SJSA1 (cell line): ENCODE data around the gene RECK. TPM values are rescaled to one million over a fixed set of nuclear protein-coding genes. Genes with fewer than 3 reads are reported as not detected.

ENCODE experiments used
- DNase-seq, 2 experiments: peaks; one replicate each; pipeline ENCODE4 v3.0.0-alpha.2; 2015 to 2020; ENCODE audit warnings: low spot score in 2 of 2, low read depth in 1 of 2
- H3K27ac ChIP-seq: fragments of 250-450 bp; sonication (Bioruptor Pico); 2 replicates; pipeline ENCODE4 v1.5.1; 2020; ENCODE audit warnings: mild to moderate bottlenecking, moderate library complexity
- H3K27me3 ChIP-seq: fragments of 250-450 bp; sonication (Bioruptor Pico); replicated peaks from 2 replicates; pipeline ENCODE4 v1.5.1; 2020; ENCODE audit warnings: mild to moderate bottlenecking, moderate library complexity
- H3K36me3 ChIP-seq: fragments of 250-450 bp; sonication (Bioruptor Pico); 2 replicates; pipeline ENCODE4 v1.5.1; 2020; ENCODE audit warnings: mild to moderate bottlenecking
- H3K4me1 ChIP-seq: fragments of 250-450 bp; sonication (Bioruptor Pico); replicated peaks from 2 replicates; pipeline ENCODE4 v1.6.1; 2021; ENCODE audit warnings: mild to moderate bottlenecking
- H3K4me3 ChIP-seq: fragments of 250-450 bp; sonication (Bioruptor Pico); 2 replicates; pipeline ENCODE4 v1.5.1; 2020; ENCODE audit warnings: mild to moderate bottlenecking
- H3K9me3 ChIP-seq: fragments of 250-450 bp; sonication (Bioruptor Pico); replicated peaks from 2 replicates; pipeline ENCODE4 v1.5.1; 2020; ENCODE audit warnings: mild to moderate bottlenecking
- total RNA-seq: library from RNA; depleted of rRNA; stranded (reverse); fragments of >200 nt; shearing (Covaris generic); gene quantifications from 2 replicates; pipeline ENCODE4 v1.2.3, GENCODE V29; 2014

RECK gene
- total RNA-seq, 1 experiment from 2014 or later = 13.9 TPM

DNA sequence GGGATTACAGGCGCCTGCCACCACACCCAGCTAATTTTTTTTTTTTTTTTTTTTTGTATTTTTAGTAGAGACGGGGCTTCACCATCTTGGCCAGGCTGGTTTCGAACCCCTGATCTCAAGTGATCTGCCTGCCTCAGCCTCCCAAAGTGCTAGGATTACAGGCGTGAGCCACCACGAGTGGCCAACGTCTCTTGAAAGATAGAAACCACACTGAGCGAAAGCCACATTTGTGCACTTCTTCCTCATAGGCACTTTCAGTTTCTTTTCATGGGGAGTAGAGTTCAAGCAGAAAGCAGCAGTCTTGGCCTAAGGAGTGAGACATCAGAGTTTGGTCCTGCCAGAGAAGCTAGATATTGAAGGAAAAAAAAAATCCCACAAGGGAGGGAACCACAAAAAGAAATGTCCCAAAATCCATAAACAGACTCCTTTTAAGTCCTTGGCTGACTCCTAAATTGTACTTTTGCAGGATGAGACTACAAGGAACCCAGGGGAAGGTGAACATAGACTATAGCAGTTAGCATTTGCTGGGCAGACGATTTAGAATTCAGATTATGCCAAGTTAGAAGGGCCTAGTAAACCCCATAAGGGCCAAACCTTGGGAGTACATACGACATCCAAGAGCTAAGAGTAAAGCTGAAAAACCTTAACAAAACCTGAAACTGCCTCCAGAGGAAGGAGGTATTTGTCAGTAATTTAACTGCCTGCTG, 55.9 kb downstream of the RECK start:
- H3K27me3 ChIP-seq = no peaks in the 10 kb centered on the region
- no peaks in the 10 kb centered on the region for H3K36me3 ChIP-seq
- H3K4me3 ChIP-seq = no peak overlapping the region
- H3K27ac ChIP-seq = peak overlapping the region; percentile 97
- no peaks in the 10 kb centered on the region for H3K9me3 ChIP-seq
- DNase-seq = no peak
- peaks cover 31% of the 10 kb centered on the region for H3K4me1 ChIP-seq

DNA sequence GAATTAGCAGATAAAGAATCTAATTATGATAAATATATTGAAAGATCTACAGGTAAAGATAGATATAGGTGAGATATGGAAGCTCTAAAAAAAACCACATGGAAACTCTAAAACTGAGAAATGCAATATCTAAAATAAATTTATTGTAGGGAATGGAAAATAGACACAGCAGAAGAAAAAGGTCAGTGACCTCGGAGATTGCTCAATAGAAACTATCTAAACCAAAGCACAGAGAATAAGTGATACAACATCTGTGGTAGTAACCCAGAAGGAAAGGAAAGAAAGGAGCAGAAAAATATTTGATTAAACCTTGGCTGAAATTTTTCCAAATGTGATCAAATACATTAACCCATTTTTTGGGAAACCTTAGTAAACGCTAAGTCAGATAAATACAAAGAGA, 56.7 kb downstream of the RECK start:
- Histone ChIP-seq H3K27ac (no peak overlapping the region), H3K36me3 (no peaks in the 10 kb centered on the region), H3K27me3 (no peaks in the 10 kb centered on the region), H3K4me1 (peaks cover 31% of the 10 kb centered on the region), H3K4me3 (no peak overlapping the region), H3K9me3 (no peaks in the 10 kb centered on the region)
- no peak for DNase-seq

DNA sequence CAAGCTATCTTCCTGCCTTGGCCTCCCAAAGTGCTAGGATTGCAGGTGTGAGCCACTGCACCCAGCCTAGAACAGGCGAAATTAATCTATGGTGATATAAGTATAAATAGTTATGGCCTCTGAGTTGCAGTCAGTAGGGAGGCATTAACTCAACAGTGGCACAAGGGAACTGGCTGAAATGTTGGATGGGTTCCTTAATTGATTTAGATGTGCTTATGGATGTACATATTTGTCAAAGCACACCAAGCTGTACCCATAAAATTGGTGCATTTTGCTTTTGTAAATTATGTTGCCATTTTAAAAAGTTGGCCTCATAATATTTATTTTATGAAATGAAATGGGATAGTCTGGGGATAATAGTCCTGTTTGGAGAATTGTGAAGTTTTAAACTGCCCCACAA, 63.0 kb downstream of the RECK start:
- H3K4me1 ChIP-seq = peaks cover 35% of the 10 kb centered on the region
- H3K4me3 ChIP-seq = no peak overlapping the region
- no peak overlapping the region for H3K27ac ChIP-seq
- no peaks in the 10 kb centered on the region for H3K9me3 ChIP-seq
- no peaks in the 10 kb centered on the region for H3K36me3 ChIP-seq
- no peaks in the 10 kb centered on the region for H3K27me3 ChIP-seq
- DNase-seq = no peak

DNA sequence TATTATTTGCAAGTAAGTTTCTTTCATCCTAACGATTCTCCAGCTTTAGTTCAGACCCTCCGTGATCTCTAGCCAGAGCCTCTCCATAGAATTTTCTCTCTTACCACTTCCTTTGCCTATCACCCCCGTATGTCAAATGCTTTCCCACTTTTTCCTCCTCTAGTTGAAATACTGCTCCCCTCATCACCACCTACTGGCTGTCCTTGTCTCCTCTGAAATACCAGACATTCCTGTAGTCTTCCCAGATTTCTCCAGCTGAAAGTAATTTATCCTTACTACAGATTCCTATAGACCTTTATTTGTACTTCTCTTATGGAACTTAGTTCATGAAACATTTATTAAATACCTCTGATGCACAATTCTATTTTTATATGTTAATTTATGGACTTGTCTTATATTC, 63.8 kb downstream of the RECK start:
- peak in 1 of 2 experiments; percentile 50 for DNase-seq
- H3K27ac ChIP-seq = peak overlapping the region; percentile 78
- H3K4me1 ChIP-seq = peaks cover 35% of the 10 kb centered on the region
- no peak overlapping the region for H3K4me3 ChIP-seq
- no peaks in the 10 kb centered on the region for H3K36me3 ChIP-seq
- no peaks in the 10 kb centered on the region for H3K9me3 ChIP-seq
- no peaks in the 10 kb centered on the region for H3K27me3 ChIP-seq

DNA sequence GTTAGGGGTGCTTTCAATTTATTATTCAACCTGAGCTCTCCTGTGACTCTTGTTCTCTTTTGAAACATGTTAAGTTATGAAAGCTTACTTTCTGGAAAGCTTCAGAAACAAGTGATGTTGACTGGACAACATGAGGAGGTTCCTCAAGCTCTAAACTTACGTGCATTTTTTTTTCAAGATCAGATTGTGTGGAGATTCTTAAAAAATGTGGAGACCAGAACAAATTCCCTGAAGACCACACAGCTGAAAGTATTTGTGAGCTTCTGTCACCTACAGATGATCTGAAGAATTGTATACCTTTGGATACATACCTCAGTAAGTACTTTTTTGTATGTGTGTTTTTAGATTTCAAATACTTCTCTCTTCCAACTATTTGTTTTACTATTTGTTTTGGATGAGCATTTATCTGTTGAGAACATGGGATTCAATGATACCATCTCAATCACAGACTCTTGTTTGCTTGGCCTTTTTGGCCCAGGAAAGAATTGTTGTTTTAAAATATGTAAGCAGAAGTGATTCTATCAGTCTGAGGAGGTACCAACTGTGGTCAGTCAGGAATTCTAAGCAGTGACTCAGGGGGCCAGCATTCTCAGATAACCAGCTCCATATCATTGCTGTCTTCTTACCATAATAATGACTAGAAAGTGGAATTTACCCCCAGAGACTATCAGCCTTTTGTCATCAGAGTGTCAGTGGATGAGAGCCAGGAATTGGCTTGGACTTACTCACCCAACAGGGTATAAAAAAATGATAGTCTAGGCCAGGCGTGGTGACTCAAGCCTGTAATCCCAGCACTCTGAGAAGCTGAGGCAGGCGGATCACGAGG, 65.4 kb downstream of the RECK start:
- Histone ChIP-seq H3K27ac (peak overlapping the region; percentile 78), H3K27me3 (no peaks in the 10 kb centered on the region), H3K9me3 (no peaks in the 10 kb centered on the region), H3K4me1 (peaks cover 35% of the 10 kb centered on the region), H3K4me3 (no peak overlapping the region), H3K36me3 (no peaks in the 10 kb centered on the region)
- DNase-seq = peak; percentile 82 to 93

DNA sequence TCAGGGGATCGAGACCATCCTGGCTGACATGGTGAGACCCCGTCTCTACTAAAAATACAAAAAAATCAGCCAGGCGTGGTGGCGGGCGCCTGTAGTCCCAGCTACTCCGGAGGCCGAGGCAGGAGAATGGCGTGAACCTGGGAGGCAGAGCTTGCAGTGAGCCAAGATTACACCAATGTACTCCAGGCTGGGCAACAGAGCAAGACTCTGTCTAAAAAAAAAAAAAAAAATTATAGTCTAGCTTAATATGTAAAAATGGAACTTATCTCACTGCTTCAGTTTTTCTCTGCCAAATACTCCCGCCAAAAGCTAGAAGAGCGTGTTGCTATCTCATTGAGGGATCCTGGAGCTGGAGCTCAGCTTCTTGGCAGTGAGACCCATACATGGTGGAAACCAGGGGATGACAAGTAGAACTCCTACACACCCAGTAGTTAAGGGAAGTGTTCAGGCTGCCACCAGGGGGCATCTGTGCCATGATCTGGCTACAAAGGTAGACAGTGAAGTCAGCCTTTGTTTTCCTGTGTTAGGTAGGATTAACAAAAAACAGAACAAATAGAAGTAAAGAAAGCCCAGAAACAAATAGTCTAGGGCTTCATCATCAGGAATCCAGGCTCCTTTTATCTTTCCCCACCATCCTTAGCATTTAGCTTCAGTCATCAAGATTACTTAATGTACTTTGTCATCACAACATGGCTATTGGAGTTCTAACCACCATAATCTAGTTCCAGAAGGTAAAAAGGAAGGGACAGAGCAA, 66.2 kb downstream of the RECK start:
- Histone ChIP-seq H3K4me3 (no peak overlapping the region), H3K36me3 (no peaks in the 10 kb centered on the region), H3K27ac (peak overlapping the region; percentile 77), H3K27me3 (no peaks in the 10 kb centered on the region), H3K4me1 (peaks cover 35% of the 10 kb centered on the region), H3K9me3 (no peaks in the 10 kb centered on the region)
- DNase-seq = peak; percentile 60 to 77

DNA sequence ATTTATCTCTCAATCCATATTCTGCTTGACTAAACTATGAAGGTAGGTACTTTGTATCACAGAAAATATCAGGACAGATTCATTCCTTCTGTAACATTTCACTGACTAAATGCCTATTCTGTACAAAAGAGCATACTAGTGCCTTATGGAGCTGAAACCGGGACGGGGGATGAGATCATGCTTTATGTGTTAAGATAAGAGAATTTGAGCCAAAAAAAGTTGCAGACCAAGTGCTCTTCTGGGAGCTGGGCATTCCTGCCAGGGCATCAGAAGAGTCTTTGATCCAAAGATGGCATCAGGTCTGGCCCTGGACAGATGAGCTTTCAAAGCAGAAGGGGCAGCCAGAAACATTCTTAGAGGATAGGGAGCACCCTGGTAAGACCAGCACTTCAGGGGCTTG, 72.4 kb downstream of the RECK start:
- no peaks in the 10 kb centered on the region for H3K36me3 ChIP-seq
- no peak for DNase-seq

DNA sequence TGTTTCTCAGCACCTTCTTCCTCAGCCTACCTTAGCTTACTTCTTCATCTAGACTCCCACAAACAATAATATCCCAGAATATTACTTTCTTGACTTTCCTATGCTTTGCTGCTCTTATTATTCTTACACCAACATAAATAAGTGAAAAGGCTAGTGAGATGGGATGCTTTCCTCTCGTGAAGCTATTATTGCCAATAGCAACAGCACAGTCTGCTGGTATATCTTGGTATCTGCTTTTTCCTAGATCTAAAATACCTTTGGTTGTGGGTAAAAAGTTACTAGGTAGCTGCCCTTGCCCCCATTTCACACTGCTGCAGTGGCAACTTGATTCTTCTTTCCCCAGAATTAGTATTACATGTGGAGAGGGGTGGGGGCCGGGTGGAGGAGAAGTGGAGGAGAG, 73.7 kb downstream of the RECK start:
- no peak overlapping the region for H3K27ac ChIP-seq
- no peaks in the 10 kb centered on the region for H3K4me1 ChIP-seq
- DNase-seq = no peak
- no peaks in the 10 kb centered on the region for H3K9me3 ChIP-seq
- no peak overlapping the region for H3K4me3 ChIP-seq
- H3K36me3 ChIP-seq = no peaks in the 10 kb centered on the region
- no peaks in the 10 kb centered on the region for H3K27me3 ChIP-seq

More for the DNA sequence above, 72.4 kb downstream of the RECK start:
- Histone ChIP-seq H3K9me3 (no peaks in the 10 kb centered on the region), H3K4me1 (no peaks in the 10 kb centered on the region), H3K4me3 (no peak overlapping the region), H3K27me3 (no peaks in the 10 kb centered on the region), H3K27ac (no peak overlapping the region)

DNA sequence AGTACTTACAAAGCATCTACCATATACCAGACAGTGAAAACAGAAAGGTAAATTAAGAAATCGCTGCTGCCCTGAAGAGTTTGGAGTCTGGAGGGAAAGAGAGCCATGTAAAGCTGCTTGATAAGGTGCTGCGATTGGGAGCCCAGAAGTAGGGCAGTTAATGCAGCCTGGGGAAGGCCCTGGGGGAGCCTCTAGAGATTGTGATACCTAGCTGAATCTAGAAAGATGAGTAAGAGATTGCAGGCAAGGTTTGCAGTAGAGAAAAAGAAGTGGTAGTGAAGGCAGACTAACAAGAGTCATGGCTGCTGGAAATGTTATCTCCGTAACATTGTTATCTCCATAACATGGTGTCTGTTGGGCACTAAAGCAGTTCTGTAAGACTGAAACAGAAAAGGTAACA, 75.8 kb downstream of the RECK start:
- no peaks in the 10 kb centered on the region for H3K36me3 ChIP-seq
- no peaks in the 10 kb centered on the region for H3K9me3 ChIP-seq
- H3K4me3 ChIP-seq = no peak overlapping the region

DNA sequence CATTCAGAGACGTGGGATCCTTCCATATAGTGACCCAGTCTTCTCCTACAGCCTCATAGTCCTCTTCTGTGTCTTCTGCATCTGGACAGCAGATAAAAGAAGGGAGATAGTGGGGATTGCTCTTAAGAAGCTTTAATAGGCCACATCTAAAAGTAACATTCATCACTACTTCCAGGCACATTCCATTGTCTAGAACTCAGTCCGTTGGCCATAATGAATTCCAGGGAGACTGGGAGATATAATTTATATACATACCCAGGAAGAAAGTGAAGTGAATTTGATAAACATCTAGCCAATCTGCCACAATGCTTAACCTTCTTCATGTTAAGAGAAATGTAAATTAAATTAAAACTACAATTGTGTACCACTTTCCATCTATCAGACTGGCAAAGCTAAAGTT, 77.3 kb downstream of the RECK start:
- Histone ChIP-seq H3K4me3 (no peak overlapping the region), H3K4me1 (no peaks in the 10 kb centered on the region), H3K36me3 (no peaks in the 10 kb centered on the region), H3K9me3 (no peaks in the 10 kb centered on the region), H3K27ac (no peak overlapping the region), H3K27me3 (no peaks in the 10 kb centered on the region)
- DNase-seq = no peak

More for the DNA sequence above, 75.8 kb downstream of the RECK start:
- Histone ChIP-seq H3K4me1 (no peaks in the 10 kb centered on the region), H3K27ac (no peak overlapping the region), H3K27me3 (no peaks in the 10 kb centered on the region)
- DNase-seq = no peak

DNA sequence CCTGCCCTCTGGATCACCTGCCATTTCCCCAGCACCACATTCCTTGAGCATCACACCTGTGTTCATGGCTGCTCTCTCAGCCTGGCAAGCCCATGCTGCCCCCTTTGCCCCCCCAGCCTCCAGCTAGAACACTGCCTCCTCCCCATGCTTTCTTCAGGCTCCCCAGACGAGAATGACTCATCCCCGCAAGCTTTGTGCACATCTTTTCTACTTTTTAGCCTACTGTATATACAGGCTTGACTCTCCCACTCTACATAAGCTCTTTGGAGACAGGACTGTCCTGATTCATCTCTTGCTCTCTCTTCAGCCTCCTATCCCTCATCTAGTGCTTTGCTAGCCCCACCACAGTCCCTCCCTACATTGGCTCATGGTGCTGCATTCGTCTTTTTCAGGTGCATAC, 79.9 kb downstream of the RECK start:
- H3K36me3 ChIP-seq = no peaks in the 10 kb centered on the region

DNA sequence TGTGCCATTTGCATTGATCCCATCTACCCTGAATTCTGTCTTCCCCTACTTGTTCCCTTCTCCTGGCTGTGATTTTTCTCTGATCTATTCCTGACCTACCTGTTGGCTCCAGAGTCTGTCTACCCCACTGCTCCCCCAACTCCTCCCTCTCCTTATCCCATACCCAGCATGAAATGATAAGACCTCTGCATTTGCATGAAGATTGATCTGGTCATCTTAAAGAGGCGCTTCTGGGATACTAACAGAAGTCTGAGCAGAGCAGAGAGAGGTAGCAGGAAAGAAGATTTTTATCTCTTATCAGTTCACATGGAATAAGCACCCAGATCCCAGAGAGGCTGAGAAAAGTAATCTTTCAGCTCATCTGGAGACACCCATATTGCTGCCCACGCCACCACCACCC, 81.5 kb downstream of the RECK start:
- Histone ChIP-seq H3K4me3 (no peak overlapping the region), H3K27ac (no peak overlapping the region), H3K9me3 (no peaks in the 10 kb centered on the region), H3K36me3 (no peaks in the 10 kb centered on the region), H3K4me1 (no peaks in the 10 kb centered on the region), H3K27me3 (no peaks in the 10 kb centered on the region)
- DNase-seq = no peak

More for the DNA sequence above, 79.9 kb downstream of the RECK start:
- no peak for DNase-seq
- H3K27ac ChIP-seq = no peak overlapping the region
- H3K9me3 ChIP-seq = no peaks in the 10 kb centered on the region
- no peak overlapping the region for H3K4me3 ChIP-seq
- H3K27me3 ChIP-seq = no peaks in the 10 kb centered on the region
- no peaks in the 10 kb centered on the region for H3K4me1 ChIP-seq

DNA sequence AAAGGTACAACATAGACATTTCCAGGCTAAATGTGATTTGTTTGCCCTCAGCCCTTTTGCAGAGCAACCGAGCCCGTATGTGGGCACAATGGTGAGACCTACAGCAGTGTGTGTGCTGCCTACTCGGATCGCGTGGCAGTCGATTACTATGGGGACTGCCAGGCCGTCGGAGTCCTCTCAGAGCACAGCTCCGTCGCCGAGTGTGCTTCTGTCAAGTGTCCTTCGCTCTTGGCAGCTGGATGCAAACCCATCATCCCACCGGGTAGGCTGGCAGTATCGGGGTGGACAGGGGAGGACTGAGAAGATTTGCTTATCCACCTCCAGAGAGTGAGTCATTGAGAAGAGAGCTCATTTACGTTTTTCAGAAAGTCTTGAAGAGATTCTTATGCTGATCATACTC, 82.0 kb downstream of the RECK start:
- H3K9me3 ChIP-seq = no peaks in the 10 kb centered on the region
- no peak overlapping the region for H3K27ac ChIP-seq
- no peaks in the 10 kb centered on the region for H3K27me3 ChIP-seq
- no peak for DNase-seq
- H3K36me3 ChIP-seq = no peaks in the 10 kb centered on the region
- H3K4me3 ChIP-seq = no peak overlapping the region
- H3K4me1 ChIP-seq = no peaks in the 10 kb centered on the region

DNA sequence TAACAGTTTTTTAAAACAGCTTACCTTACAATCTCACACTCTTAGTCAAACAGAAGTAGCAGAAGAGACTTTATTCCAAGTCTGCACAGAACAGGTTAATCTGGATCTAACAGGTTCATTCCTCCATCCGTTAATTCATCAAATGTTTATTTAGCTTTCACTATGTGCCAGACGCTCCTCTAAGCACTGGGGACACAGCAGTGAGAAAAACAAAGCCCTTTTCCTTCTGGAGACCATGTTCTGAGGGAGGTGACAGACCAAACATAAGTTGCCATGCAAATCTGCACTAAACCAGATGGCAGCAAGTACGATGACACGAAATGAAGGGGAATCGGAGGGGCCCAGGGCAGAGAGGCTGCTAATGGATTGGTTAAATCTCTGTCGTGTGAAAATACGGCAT, 82.8 kb downstream of the RECK start:
- no peak overlapping the region for H3K27ac ChIP-seq
- no peaks in the 10 kb centered on the region for H3K4me1 ChIP-seq
- H3K36me3 ChIP-seq = no peaks in the 10 kb centered on the region
- no peaks in the 10 kb centered on the region for H3K9me3 ChIP-seq
- DNase-seq = no peak
- H3K27me3 ChIP-seq = no peaks in the 10 kb centered on the region
- no peak overlapping the region for H3K4me3 ChIP-seq
